GM12878 (cell line): ENCODE results near the gene CHEK1. TPM values are rescaled to one million over a fixed set of nuclear protein-coding genes. Genes with fewer than 3 reads are reported as not detected.

Experiments
- ATAC-seq: fragments of 200-7000 bp; cut with Tn5 transposase; 3 replicates; pipeline ENCODE4 v1.9.1; 2020; ENCODE audit warnings: mild to moderate bottlenecking, moderate library complexity
- BruUV-seq: library from RNA; stranded (reverse); fragments of 400-500 nt; replicated peaks from 2 replicates; lab custom pipeline; 2021; lab: Mats Ljungman, UMichigan
- CTCF ChIA-PET: fragments of 300-600 bp; sonication (Branson Sonifier 250); formaldehyde crosslinking; extraction: SDS; loops from one replicate; lab custom pipeline; 2021; ENCODE audit warnings: inconsistent platforms; lab: Yijun Ruan, JAX
- POLR2A ChIA-PET: fragments of 350-600 bp; formaldehyde crosslinking; extraction: SDS; loops from one replicate; lab custom pipeline; 2021; ENCODE audit warnings: inconsistent platforms; lab: Charles Lee
- RAD21 ChIA-PET: fragments of 300-600 bp; sonication (Branson Sonifier 250); formaldehyde crosslinking; loops from one replicate; lab custom pipeline; 2023; ENCODE audit warnings: antibody characterized with exemption; ENCODE audit not compliant: unreplicated experiment; lab: Charles Lee
- SMC1A ChIA-PET: fragments of 300-600 bp; sonication (Branson Sonifier 250); formaldehyde crosslinking; loops from one replicate; lab custom pipeline; 2023; ENCODE audit not compliant: unreplicated experiment, uncharacterized antibody; lab: Charles Lee
- DNase-seq: peaks from one replicate; pipeline ENCODE4 v3.0.0-alpha.2; 2011; ENCODE audit warnings: low read depth, low spot score
- FAIRE-seq: peaks from 3 replicates; lab custom pipeline; 2011; peaks lifted over from hg19 to GRCh38; lab: Jason Lieb, UNC
- H2AFZ ChIP-seq: 2 replicates; pipeline ENCODE4 v1.6.0; 2011; ENCODE audit warnings: low read depth, low read length, control low read depth; ENCODE audit not compliant: control insufficient read depth
- H3K27ac ChIP-seq: 2 replicates; pipeline ENCODE4 v1.5.1; 2011; ENCODE audit warnings: control low read depth; ENCODE audit not compliant: control insufficient read depth, insufficient read depth
- H3K27me3 ChIP-seq, 2 experiments: replicated peaks in 1 of 2; 2 replicates each; pipeline versions ENCODE4 v1.6.0 to v1.6.1; 2011; ENCODE audit warnings: low read length in 1 of 2; ENCODE audit not compliant: control insufficient read depth in 2 of 2, insufficient read depth in 2 of 2
- H3K36me3 ChIP-seq, 2 experiments: 2 replicates each; pipeline ENCODE4 v1.5.1; 2011; ENCODE audit warnings: low read length in 1 of 2; ENCODE audit not compliant: control insufficient read depth in 2 of 2, insufficient read depth in 2 of 2
- H3K4me1 ChIP-seq: 2 replicates; pipeline ENCODE4 v1.6.1; 2011; ENCODE audit warnings: mild to moderate bottlenecking, low read length, moderate library complexity, mixed read lengths; ENCODE audit not compliant: control insufficient read depth, insufficient read depth
- H3K4me2 ChIP-seq: 2 replicates; pipeline ENCODE4 v1.6.0; 2011; ENCODE audit warnings: control low read depth; ENCODE audit not compliant: control insufficient read depth, insufficient read depth
- H3K4me3 ChIP-seq: fragments of 200-600 bp; sonication (generic); 2 replicates; pipeline ENCODE4 v1.5.1; 2016
- H3K79me2 ChIP-seq: 2 replicates; pipeline ENCODE4 v1.6.0; 2011; ENCODE audit warnings: low read length; ENCODE audit not compliant: control insufficient read depth, insufficient read depth
- H3K9ac ChIP-seq: 2 replicates; pipeline ENCODE4 v1.8.0; 2011; ENCODE audit warnings: low read length, control low read depth, mixed read lengths; ENCODE audit not compliant: control insufficient read depth, insufficient read depth
- H3K9me3 ChIP-seq: replicated peaks from 3 replicates; pipeline ENCODE4 v1.5.1; 2011; ENCODE audit warnings: mild to moderate bottlenecking, low read length; ENCODE audit not compliant: control insufficient read depth, insufficient read depth
- H4K20me1 ChIP-seq: 2 replicates; pipeline ENCODE4 v1.6.0; 2011; ENCODE audit not compliant: control insufficient read depth, insufficient read depth
- CREB1 ChIP-seq: IDR thresholded peaks from 2 replicates; pipeline ENCODE4 v1.6.1; 2012; ENCODE audit warnings: low read depth, mild to moderate bottlenecking, inconsistent platforms
- EED ChIP-seq: sonication (generic); IDR thresholded peaks from 2 replicates; pipeline ENCODE4 v1.6.1; 2016; ENCODE audit warnings: antibody characterized with exemption, low read depth
- ESRRA ChIP-seq: IDR thresholded peaks from 2 replicates; pipeline ENCODE4 v1.6.1; 2012; ENCODE audit warnings: mild to moderate bottlenecking, low read length, improper control_type of control experiment
- JUND ChIP-seq: IDR thresholded peaks from 2 replicates; pipeline ENCODE4 v1.6.1; 2012; ENCODE audit warnings: low read depth, mild to moderate bottlenecking, low read length, improper control_type of control experiment, moderate library complexity
- NR2F1 ChIP-seq: fragments of 450-650 bp; conservative IDR thresholded peaks from 2 replicates; pipeline ENCODE4 v1.6.1; 2017; ENCODE audit warnings: mild to moderate bottlenecking
- POLR2AphosphoS2 ChIP-seq: IDR thresholded peaks from 2 replicates; pipeline ENCODE4 v1.6.1; 2011; ENCODE audit warnings: low read depth, mild to moderate bottlenecking, low read length, improper control_type of control experiment, moderate library complexity
- RAD21 ChIP-seq: IDR thresholded peaks from 2 replicates; pipeline ENCODE4 v1.6.1; 2011; ENCODE audit warnings: mild to moderate bottlenecking, low read depth, low read length, moderate library complexity; ENCODE audit not compliant: insufficient read depth
- RCOR1 ChIP-seq: conservative IDR thresholded peaks from 2 replicates; pipeline ENCODE4 v1.6.1; 2012; ENCODE audit warnings: low read depth, low read length, improper control_type of control experiment
- ZNF24 ChIP-seq: fragments of 450-650 bp; IDR thresholded peaks from 2 replicates; pipeline ENCODE4 v1.6.1; 2017; ENCODE audit warnings: antibody characterized with exemption, mild to moderate bottlenecking
- WGBS: methylation state at CpG from one replicate; pipeline ENCODE4 v1.1.6; 2016; ENCODE audit warnings: low lambda C conversion rate; ENCODE audit not compliant: insufficient replicate concordance, insufficient coverage; ENCODE audit errors: missing lambda C conversion rate; 5-methylcytosine and 5-hydroxymethylcytosine counted together
- in situ Hi-C: fragments of 300-500 bp; cut with MboI; formaldehyde crosslinking; loops from 9 replicates; pipeline ENCODE4 v1.14.3; 2018; ENCODE audit warnings: mixed read lengths
- intact Hi-C: fragments of 100-400 bp; cut with micrococcal nuclease; formaldehyde crosslinking; loops from one replicate; pipeline ENCODE4 v1.14.2; 2022; ENCODE audit not compliant: unreplicated experiment
- polyA plus RNA-seq, 11 experiments: library from polyadenylated mRNA; depleted of rRNA in 4 of 11; unstranded in 6 of 11; stranded (reverse) in 5 of 11; fragments of >200 nt; fragmentation: Nextera tagmentation in 4 of 11; fragmentation: Illumina TruSeq in 1 of 11; extraction: Ambion mirVana in 4 of 11; extraction: Trizol in 1 of 11; gene quantifications; 1 replicate in 1 of 11; 2 replicates in 10 of 11; pipeline versions ENCODE4 v1.2.1 to v1.2.3, GENCODE V29; 2011 to 2016; ENCODE audit warnings: inconsistent platforms in 2 of 11, missing spikeins in 2 of 11, low read depth in 1 of 11
- total RNA-seq, 4 experiments: library from RNA; depleted of rRNA in 3 of 4; stranded (reverse); fragments of >200 nt in 3 of 4; fragmentation: Illumina TruSeq in 1 of 4; extraction: Trizol in 1 of 4; gene quantifications; 2 replicates each; pipeline versions ENCODE4 v1.2.1 to v1.2.3, GENCODE V29; 2013 to 2021
- TF ChIP-seq, protein P1 (sequence below): fragments of 450-650 bp; formaldehyde crosslinking; IDR thresholded peaks from 2 replicates; pipeline ENCODE4 v1.4.0; 2022; ENCODE audit warnings: mild to moderate bottlenecking, moderate library complexity
- TF ChIP-seq, protein P2 (sequence below): IDR thresholded peaks from 2 replicates; pipeline ENCODE4 v1.6.1; 2012; ENCODE audit warnings: low read length, inconsistent platforms
- TF ChIP-seq, protein P3 (sequence below): IDR thresholded peaks from 2 replicates; pipeline ENCODE4 v1.6.1; 2011; ENCODE audit warnings: low read depth, mild to moderate bottlenecking, low read length, moderate library complexity, borderline replicate concordance; ENCODE audit errors: extremely low read depth
- TF ChIP-seq, protein P4 (sequence below): IDR thresholded peaks from 2 replicates; pipeline ENCODE4 v1.6.1; 2011; ENCODE audit warnings: borderline replicate concordance, low read depth, mild to moderate bottlenecking, moderate library complexity, low read length; ENCODE audit not compliant: insufficient read depth, poor library complexity, severe bottlenecking

CHEK1 gene
- total and polyA plus RNA-seq, 10 of the 15 experiments (the other 5 are each of a cell fraction or from before 2014, with no cell fraction given), result 42.1 to 72.9 (median 65.6) TPM

DNA sequence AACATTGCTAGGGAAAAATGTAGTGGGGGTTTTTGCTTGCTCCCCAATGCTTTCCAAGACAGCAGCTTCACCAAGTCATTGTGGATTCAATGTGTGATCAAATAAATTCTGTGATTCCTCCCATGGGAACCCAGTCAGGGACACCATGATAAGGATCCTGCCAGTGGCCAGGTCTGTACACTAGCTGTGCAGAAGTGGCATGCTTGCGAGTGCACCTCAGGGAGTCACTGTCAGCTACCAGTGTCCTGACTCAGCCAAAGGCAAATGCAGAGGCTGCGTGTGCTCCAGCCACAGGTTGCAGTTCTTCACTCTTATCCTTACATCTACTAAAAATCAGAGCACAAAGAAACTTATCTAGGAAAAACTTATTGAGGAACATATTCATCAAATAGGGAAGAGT is 65.0 kb downstream of the CHEK1 start:
- Histone ChIP-seq H3K27ac (no peak overlapping the region), H3K9ac (no peak overlapping the region)

DNA sequence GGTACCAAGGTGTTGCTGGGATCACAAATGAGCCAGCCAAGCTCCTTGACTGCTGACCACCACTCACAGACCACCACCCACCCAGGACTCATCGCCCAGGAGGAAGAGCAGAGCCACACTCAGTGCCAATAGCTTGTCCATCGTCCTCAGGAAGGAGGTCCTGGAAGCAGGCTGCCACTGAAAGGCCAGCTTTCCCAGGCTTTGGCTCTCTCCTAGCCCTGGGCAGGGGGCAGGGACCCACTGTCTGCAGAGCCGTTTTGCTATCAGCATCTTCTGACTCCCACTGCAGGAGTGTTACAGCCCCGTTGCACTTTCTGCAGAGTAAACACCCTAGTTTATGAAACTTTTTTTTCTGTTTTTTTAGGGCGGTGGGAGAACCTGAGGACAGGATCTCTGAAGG is 67.9 kb downstream of the CHEK1 start:
- Histone ChIP-seq H3K4me3 (no peak overlapping the region), H3K9ac (no peak overlapping the region), H4K20me1 (no peaks in the 10 kb centered on the region), H3K79me2 (no peaks in the 10 kb centered on the region), H3K4me2 (no peak overlapping the region), H3K4me1 (no peaks in the 10 kb centered on the region), H3K36me3 (no peaks in the 10 kb centered on the region), H3K27me3 (no peaks in the 10 kb centered on the region; a peak in 1 of 4 replicates), H3K9me3 (no peaks in the 10 kb centered on the region), H3K27ac (no peak overlapping the region), H2AFZ (no peak overlapping the region)
- in situ Hi-C loops (no loop called here), intact Hi-C loops (no loop called here)
- CTCF ChIA-PET, result no interaction called here
- ATAC-seq (no peak), FAIRE-seq (no peak), DNase-seq (no peak)
- SMC1A ChIA-PET, result interaction anchor here (0.6 kb wide), 1 partner anchor 10 kb away, joined by 3 read pairs; no protein-coding TSS in a partner anchor
- RAD21 ChIA-PET, result no interaction called here
- WGBS, result 39% methylated on average over 5 of the region's 5 CpGs
- no TSS peak for BruUV-seq
- POLR2A ChIA-PET, result no interaction called here
- TF ChIP-seq RAD21, result no peak
- TF ChIP-seq, protein P1, sequence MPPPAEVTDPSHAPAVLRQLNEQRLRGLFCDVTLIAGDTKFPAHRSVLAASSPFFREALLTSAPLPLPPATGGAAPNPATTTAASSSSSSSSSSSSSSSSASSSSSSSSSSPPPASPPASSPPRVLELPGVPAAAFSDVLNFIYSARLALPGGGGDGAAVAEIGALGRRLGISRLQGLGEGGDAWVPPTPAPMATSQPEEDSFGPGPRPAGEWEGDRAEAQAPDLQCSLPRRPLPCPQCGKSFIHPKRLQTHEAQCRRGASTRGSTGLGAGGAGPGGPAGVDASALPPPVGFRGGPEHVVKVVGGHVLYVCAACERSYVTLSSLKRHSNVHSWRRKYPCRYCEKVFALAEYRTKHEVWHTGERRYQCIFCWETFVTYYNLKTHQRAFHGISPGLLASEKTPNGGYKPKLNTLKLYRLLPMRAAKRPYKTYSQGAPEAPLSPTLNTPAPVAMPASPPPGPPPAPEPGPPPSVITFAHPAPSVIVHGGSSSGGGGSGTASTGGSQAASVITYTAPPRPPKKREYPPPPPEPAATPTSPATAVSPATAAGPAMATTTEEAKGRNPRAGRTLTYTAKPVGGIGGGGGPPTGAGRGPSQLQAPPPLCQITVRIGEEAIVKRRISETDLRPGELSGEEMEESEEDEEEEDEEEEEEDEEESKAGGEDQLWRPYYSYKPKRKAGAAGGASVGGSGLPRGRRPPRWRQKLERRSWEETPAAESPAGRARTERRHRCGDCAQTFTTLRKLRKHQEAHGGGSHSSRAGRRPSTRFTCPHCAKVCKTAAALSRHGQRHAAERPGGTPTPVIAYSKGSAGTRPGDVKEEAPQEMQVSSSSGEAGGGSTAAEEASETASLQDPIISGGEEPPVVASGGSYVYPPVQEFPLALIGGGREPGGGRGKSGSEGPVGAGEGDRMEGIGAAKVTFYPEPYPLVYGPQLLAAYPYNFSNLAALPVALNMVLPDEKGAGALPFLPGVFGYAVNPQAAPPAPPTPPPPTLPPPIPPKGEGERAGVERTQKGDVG, result no peak
- no peak for TF ChIP-seq JUND
- TF ChIP-seq RCOR1, result no peak
- TF ChIP-seq, protein P2, sequence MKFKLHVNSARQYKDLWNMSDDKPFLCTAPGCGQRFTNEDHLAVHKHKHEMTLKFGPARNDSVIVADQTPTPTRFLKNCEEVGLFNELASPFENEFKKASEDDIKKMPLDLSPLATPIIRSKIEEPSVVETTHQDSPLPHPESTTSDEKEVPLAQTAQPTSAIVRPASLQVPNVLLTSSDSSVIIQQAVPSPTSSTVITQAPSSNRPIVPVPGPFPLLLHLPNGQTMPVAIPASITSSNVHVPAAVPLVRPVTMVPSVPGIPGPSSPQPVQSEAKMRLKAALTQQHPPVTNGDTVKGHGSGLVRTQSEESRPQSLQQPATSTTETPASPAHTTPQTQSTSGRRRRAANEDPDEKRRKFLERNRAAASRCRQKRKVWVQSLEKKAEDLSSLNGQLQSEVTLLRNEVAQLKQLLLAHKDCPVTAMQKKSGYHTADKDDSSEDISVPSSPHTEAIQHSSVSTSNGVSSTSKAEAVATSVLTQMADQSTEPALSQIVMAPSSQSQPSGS, result no peak

More for the DNA sequence above, 65.0 kb downstream of the CHEK1 start:
- no TSS peak for BruUV-seq
- ATAC-seq (no peak), DNase-seq (no peak)
- Histone ChIP-seq H4K20me1 (no peaks in the 10 kb centered on the region), H3K27me3 (no peaks in the 10 kb centered on the region)
- RAD21 ChIA-PET, result interaction anchor here (0.6 kb wide), 1 partner anchor 292 kb away, joined by 4 read pairs; no protein-coding TSS in a partner anchor
- TF ChIP-seq EED (no peak), ESRRA (no peak), POLR2AphosphoS2 (no peak), CREB1 (no peak), ZNF24 (no peak), NR2F1 (no peak)
- TF ChIP-seq, protein P3, sequence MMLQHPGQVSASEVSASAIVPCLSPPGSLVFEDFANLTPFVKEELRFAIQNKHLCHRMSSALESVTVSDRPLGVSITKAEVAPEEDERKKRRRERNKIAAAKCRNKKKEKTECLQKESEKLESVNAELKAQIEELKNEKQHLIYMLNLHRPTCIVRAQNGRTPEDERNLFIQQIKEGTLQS, result no peak
- TF ChIP-seq, protein P4, sequence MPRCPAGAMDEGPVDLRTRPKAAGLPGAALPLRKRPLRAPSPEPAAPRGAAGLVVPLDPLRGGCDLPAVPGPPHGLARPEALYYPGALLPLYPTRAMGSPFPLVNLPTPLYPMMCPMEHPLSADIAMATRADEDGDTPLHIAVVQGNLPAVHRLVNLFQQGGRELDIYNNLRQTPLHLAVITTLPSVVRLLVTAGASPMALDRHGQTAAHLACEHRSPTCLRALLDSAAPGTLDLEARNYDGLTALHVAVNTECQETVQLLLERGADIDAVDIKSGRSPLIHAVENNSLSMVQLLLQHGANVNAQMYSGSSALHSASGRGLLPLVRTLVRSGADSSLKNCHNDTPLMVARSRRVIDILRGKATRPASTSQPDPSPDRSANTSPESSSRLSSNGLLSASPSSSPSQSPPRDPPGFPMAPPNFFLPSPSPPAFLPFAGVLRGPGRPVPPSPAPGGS, result no peak
- TF ChIP-seq, all 136 proteins: peak for 0
- ChIA-PET POLR2A (no interaction called here), CTCF (interaction anchor here (0.8 kb wide), 1 partner anchor 10 kb away, joined by 3 read pairs; the partner anchor contains the start of gene ACRV1), SMC1A (no interaction called here)
- no peak for FAIRE-seq
- Histone ChIP-seq H3K36me3 (no peaks in the 10 kb centered on the region), H3K4me2 (no peak overlapping the region), H3K79me2 (no peaks in the 10 kb centered on the region), H3K4me1 (no peaks in the 10 kb centered on the region), H3K4me3 (no peak overlapping the region), H2AFZ (no peak overlapping the region), H3K9me3 (no peaks in the 10 kb centered on the region)
- intact Hi-C loops, result no loop called here
- in situ Hi-C loops, result no loop called here
- 56% methylated on average over 2 of the region's 2 CpGs for WGBS
